WERI-Rb-1 (cell line): Measurements from ENCODE around the gene AKR7A2.

ENCODE experiments used
- DNase-seq: peaks from one replicate; pipeline ENCODE4 v3.0.0-alpha.2; 2020
- H3K27ac ChIP-seq: fragments of 250-450 bp; sonication (Bioruptor Pico); 2 replicates; pipeline ENCODE4 v1.5.1; 2020; ENCODE audit warnings: mild to moderate bottlenecking, moderate library complexity
- H3K27me3 ChIP-seq: fragments of 250-450 bp; sonication (Bioruptor Pico); 2 replicates; pipeline ENCODE4 v1.5.1; 2021; ENCODE audit warnings: mild to moderate bottlenecking, low read depth, moderate library complexity; ENCODE audit not compliant: insufficient read depth, severe bottlenecking
- H3K36me3 ChIP-seq: fragments of 250-450 bp; sonication (Bioruptor Pico); 2 replicates; pipeline ENCODE4 v1.5.1; 2020; ENCODE audit warnings: mild to moderate bottlenecking, moderate library complexity
- H3K4me3 ChIP-seq: 2 replicates; pipeline ENCODE4 v1.5.1; 2011; ENCODE audit warnings: low read depth, mild to moderate bottlenecking, control low read depth, low read length
- H3K9me3 ChIP-seq: fragments of 250-450 bp; sonication (Bioruptor Pico); 2 replicates; pipeline ENCODE4 v1.5.1; 2021; ENCODE audit warnings: mild to moderate bottlenecking, moderate library complexity; ENCODE audit not compliant: severe bottlenecking
- TF ChIP-seq, protein P1 (sequence below): IDR thresholded peaks from 2 replicates; pipeline ENCODE4 v1.5.1; 2011; ENCODE audit warnings: low read depth, mild to moderate bottlenecking, control low read depth, inconsistent platforms, low read length

AKR7A2 gene

DNA sequence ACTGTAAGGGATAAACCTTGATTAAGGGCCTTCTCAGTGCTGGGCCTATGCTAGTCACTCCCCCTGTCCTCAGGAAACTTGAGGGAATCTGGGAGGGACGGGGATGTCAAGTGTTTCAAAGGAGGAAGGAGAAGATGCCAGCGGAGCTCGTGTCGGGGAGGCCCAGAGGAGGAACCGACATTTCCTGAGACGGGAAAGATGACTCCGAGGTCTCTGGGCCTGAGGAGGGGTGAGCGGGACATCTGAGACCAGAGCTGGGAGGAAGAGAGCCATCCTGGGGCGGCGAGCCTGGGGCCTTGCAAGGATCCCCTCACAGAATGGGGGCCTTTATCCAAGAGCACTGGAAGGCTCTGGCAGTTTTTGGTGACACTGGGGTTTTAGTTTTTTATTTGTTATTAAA, 10.5 kb upstream of the AKR7A2 start:
- Histone ChIP-seq H3K27ac (no peak overlapping the region), H3K36me3 (peaks cover 42% of the 10 kb centered on the region), H3K9me3 (no peaks in the 10 kb centered on the region), H3K4me3 (no peak overlapping the region), H3K27me3 (no peaks in the 10 kb centered on the region)
- TF ChIP-seq, protein P1, sequence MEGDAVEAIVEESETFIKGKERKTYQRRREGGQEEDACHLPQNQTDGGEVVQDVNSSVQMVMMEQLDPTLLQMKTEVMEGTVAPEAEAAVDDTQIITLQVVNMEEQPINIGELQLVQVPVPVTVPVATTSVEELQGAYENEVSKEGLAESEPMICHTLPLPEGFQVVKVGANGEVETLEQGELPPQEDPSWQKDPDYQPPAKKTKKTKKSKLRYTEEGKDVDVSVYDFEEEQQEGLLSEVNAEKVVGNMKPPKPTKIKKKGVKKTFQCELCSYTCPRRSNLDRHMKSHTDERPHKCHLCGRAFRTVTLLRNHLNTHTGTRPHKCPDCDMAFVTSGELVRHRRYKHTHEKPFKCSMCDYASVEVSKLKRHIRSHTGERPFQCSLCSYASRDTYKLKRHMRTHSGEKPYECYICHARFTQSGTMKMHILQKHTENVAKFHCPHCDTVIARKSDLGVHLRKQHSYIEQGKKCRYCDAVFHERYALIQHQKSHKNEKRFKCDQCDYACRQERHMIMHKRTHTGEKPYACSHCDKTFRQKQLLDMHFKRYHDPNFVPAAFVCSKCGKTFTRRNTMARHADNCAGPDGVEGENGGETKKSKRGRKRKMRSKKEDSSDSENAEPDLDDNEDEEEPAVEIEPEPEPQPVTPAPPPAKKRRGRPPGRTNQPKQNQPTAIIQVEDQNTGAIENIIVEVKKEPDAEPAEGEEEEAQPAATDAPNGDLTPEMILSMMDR = no peak
- no peak for DNase-seq

DNA sequence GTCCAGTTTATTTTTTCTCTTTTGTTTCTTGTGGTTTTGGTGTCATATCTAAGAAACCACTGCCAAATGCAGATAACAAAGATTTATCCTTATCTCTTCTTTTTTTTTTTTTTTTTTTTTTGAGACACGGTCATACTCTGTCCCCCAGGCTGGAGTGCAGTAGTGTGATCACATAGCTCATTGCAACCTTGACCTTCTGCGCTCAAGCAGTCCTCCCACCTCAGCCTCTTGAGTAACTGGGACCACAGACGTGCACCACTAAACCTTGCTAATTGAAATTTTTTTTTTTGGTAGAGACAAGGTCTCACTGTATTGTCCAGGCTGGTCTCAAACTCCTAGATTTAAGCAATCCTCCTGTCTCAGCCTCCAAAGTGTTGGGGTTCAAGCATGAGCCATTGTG, 9.1 kb upstream of the AKR7A2 start:
- no peak for DNase-seq
- TF ChIP-seq, protein P1 = no peak
- Histone ChIP-seq H3K36me3 (peaks cover 36% of the 10 kb centered on the region), H3K27ac (no peak overlapping the region), H3K4me3 (no peak overlapping the region), H3K9me3 (no peaks in the 10 kb centered on the region), H3K27me3 (no peaks in the 10 kb centered on the region)

DNA sequence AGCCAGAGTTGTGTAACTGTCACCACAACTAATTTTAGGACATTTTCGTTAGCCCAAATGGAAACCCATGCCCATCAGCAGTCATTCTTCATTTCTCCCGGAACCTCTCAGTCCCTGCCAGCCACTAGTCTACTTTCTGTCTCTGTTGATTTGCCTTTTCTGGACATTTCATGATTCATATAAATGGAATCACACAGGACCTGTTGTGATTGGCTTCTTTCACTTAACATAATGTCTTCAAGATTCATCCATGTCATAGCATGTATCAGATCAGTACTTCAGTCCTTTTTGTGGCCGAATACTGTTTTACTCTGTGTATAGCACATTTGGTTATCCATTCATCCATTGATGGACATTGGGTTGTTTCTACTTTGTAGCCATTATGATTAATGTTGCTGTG, 7.3 kb upstream of the AKR7A2 start:
- no peak overlapping the region for H3K4me3 ChIP-seq
- no peak overlapping the region for H3K27ac ChIP-seq
- no peaks in the 10 kb centered on the region for H3K9me3 ChIP-seq
- no peak for DNase-seq
- TF ChIP-seq, protein P1 = no peak
- H3K27me3 ChIP-seq = no peaks in the 10 kb centered on the region
- H3K36me3 ChIP-seq = peaks cover 24% of the 10 kb centered on the region

DNA sequence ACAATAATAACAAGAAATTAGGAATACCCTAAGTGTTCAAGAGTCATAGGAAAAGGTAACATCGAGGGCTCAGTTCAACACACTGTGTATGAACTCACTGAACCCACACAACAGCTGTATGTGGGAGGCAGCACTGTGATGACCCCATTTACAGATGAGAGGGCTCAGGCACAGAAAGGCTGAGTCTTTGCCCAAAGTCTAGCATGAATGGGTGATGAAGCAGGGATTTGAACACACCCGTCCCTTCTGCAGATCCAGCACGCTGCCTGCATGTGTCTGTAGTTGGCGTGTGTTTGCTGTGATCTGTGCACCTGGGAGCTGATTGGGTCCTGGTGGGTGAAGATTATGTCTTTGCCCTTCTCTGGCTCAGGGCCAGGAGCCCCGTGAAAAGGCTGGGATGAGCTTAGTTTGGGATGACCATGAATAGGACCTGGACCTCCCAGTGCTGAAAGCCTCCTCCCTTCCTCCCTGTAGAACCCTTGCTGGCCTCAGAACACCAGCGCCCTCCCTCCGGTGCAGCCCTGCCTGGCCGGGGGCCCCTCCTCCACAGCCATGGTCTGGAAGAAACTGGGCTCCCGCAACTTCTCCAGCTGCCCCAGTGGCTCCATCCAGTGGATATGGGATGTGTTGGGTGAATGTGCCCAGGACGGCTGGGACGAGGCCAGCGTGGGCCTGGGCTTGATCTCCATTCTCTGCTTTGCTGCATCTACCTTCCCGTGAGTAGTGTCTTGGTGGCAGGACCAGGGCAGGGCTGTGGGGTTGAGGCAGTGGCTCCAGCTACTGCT, 5.4 kb upstream of the AKR7A2 start:
- DNase-seq = no peak

DNA sequence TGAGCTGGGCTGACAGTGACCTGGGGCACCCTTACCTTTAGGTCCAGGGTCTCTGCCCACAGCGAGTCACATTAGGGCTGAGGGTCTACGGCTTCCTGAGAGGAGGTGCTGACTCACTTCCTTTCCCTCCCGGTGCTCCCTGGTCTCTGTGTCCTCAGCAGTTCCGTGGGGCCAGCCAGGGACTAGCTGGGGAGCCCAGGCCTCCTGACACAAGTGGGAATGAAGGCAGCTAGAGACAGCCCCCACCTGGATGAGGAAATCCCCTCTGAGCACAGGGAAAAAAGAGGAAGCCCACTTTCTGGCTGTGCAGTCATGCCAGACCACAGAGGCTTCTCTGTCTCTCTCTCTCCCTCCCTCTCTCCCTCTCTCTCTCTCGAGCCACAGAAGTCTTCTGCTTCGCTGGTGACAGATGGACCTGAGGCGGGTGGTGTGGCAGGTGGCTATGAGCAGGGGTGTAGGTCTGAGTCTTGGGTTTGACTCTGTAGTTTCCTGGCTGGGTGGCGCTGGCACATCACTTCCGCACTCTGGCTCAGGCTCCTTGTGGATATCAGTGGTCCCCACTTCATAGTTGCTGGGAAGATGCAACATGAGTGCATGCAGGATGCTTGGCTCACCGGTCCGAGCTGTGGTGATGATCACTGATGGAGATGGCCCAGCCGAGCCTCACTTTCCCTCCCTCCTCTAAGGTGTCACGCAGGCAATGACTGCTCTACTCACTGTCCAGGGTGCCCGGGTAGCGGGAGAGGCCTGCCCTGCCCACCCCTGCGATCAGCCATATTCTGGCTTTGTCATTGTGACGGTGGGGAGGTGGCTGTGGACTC, 3.6 kb upstream of the AKR7A2 start:
- TF ChIP-seq, protein P1 = no peak
- Histone ChIP-seq H3K36me3 (peaks cover 22% of the 10 kb centered on the region), H3K27me3 (no peaks in the 10 kb centered on the region), H3K4me3 (no peak overlapping the region), H3K27ac (peak overlapping the region; percentile 61), H3K9me3 (no peaks in the 10 kb centered on the region)
- DNase-seq = peak; percentile 68

More for the DNA sequence above, 5.4 kb upstream of the AKR7A2 start:
- H3K27me3 ChIP-seq = no peaks in the 10 kb centered on the region
- H3K36me3 ChIP-seq = peaks cover 23% of the 10 kb centered on the region
- TF ChIP-seq, protein P1 = 0 out of 2 replicates have a peak, but pooled peaks have one; percentile 8
- H3K4me3 ChIP-seq = no peak overlapping the region
- H3K27ac ChIP-seq = no peak overlapping the region
- H3K9me3 ChIP-seq = no peaks in the 10 kb centered on the region
